ENCODE data around the gene BBS9.

DNA sequence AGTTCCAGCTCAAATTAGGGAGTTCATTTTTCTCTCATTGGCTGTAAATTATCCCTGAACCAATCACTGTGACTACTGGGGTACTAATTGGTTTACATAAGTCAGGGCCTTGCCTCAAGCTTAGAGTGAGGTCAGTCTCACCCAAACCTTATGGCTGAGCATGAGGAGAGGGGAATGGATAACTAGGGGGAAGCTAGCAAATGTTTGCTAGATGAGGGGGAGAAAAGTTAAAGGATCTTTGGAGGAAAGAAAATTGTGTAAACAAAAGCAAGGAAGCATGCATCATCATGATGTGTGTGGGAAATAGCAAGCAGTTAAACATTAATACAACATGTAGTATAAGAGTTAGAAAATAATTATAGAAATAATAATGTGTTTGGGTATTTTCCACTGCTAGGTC lies 121.9 kb downstream of the BBS9 start:
- no peak for TF ChIP-seq EZH2 (IDR thresholded peaks at IDR 0.05; ENCODE audit: borderline replicate concordance, insufficient read depth, low read depth, low read length, poor library complexity, severe bottlenecking)
- TF ChIP-seq, protein P1, sequence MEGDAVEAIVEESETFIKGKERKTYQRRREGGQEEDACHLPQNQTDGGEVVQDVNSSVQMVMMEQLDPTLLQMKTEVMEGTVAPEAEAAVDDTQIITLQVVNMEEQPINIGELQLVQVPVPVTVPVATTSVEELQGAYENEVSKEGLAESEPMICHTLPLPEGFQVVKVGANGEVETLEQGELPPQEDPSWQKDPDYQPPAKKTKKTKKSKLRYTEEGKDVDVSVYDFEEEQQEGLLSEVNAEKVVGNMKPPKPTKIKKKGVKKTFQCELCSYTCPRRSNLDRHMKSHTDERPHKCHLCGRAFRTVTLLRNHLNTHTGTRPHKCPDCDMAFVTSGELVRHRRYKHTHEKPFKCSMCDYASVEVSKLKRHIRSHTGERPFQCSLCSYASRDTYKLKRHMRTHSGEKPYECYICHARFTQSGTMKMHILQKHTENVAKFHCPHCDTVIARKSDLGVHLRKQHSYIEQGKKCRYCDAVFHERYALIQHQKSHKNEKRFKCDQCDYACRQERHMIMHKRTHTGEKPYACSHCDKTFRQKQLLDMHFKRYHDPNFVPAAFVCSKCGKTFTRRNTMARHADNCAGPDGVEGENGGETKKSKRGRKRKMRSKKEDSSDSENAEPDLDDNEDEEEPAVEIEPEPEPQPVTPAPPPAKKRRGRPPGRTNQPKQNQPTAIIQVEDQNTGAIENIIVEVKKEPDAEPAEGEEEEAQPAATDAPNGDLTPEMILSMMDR (IDR thresholded peaks at IDR 0.05), result no peak

Measured in B cell (primary cell).